Measurements from ENCODE around the gene MIOX. TPM values are rescaled to one million over a fixed set of nuclear protein-coding genes. Genes with fewer than 3 reads are reported as not detected.

Gene MIOX
- total and polyA plus RNA-seq, 2 experiments from 2014 or later, result not detected

GRCh38 chr22:50528682-50529415, 42.2 kb downstream of the MIOX start (continued):
- TF ChIP-seq ZNF462 (CRISPR knock-in tag; IDR thresholded peaks at IDR 0.05) (no peak), POLR2AphosphoS5 (IDR thresholded peaks at IDR 0.05; ENCODE audit: low read depth) (no peak), ZNF114 (CRISPR knock-in tag; IDR thresholded peaks at IDR 0.05) (no peak), JUNB (IDR thresholded peaks at IDR 0.05; ENCODE audit: unreplicated experiment) (no peak), EZH2 (IDR thresholded peaks at IDR 0.05; ENCODE audit: low read depth, unreplicated experiment) (no peak), ETS1 (IDR thresholded peaks at IDR 0.05) (no peak), CTCF (conservative IDR thresholded peaks at IDR 0.05; ENCODE audit: low read depth in 2 of 2) (no peak), EZH2phosphoT487 (IDR thresholded peaks at IDR 0.05; ENCODE audit: unreplicated experiment) (no peak), NANOG (IDR thresholded peaks at IDR 0.05; ENCODE audit: borderline replicate concordance) (no peak), ZNF331 (CRISPR knock-in tag; IDR thresholded peaks at IDR 0.05; ENCODE audit: low read depth) (no peak)
